ENCODE measurements around the gene DCC.

Gene DCC

DNA sequence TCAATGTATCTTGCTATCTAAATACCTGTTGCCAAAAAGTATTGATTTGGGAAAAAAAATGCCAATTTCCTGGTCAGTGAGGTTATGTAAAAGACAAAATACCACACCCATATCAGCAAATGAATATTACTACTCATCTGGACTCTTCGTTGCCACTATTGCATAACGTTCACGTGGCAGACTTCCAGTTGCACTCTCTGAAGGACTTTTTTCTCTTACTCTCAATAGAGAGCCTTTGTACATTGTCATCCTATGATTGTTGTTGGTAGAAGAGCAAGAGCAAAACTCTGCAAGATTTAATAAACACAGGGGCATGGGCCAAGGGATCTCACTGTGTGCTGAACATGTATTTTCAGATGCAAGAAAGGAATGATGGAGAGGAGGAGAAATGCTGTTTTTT lies 1194.7 kb downstream of the DCC start:
- H3K4me3 Mint-ChIP-seq: no peak overlapping the region
- no peaks in the 10 kb centered on the region for H3K36me3 Mint-ChIP-seq (ENCODE audit: low read depth)
- H3K27me3 Mint-ChIP-seq (ENCODE audit: low read depth): no peaks in the 10 kb centered on the region
- H3K4me1 Mint-ChIP-seq: no peaks in the 10 kb centered on the region
- TF ChIP-seq, protein P1, sequence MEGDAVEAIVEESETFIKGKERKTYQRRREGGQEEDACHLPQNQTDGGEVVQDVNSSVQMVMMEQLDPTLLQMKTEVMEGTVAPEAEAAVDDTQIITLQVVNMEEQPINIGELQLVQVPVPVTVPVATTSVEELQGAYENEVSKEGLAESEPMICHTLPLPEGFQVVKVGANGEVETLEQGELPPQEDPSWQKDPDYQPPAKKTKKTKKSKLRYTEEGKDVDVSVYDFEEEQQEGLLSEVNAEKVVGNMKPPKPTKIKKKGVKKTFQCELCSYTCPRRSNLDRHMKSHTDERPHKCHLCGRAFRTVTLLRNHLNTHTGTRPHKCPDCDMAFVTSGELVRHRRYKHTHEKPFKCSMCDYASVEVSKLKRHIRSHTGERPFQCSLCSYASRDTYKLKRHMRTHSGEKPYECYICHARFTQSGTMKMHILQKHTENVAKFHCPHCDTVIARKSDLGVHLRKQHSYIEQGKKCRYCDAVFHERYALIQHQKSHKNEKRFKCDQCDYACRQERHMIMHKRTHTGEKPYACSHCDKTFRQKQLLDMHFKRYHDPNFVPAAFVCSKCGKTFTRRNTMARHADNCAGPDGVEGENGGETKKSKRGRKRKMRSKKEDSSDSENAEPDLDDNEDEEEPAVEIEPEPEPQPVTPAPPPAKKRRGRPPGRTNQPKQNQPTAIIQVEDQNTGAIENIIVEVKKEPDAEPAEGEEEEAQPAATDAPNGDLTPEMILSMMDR (IDR thresholded peaks at IDR 0.05; ENCODE audit: unreplicated experiment in 3 of 3): no peak
- H3K27ac Mint-ChIP-seq: no peak overlapping the region
- H3K9me3 Mint-ChIP-seq: no peaks in the 10 kb centered on the region

DNA sequence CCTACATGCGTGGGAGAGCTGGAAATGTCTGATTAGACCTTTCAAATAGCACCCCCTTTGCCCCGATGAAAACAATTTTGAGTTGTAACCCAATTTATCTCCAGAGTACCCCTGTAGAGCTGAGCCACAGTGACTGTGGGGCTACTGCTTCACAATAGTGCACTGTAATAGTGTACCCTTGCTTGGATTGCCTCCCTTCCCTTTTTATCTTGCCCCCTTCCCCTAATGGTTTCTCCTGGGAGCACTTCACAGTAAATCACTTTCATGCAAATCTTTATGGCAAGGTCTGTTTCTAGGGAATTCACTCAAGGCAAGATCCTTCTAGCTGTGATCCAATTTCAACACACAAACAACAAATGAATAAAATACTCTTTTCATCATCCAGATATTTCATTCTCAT lies 1196.9 kb downstream of the DCC start:
- H3K27me3 Mint-ChIP-seq (ENCODE audit: low read depth): no peaks in the 10 kb centered on the region

DNA sequence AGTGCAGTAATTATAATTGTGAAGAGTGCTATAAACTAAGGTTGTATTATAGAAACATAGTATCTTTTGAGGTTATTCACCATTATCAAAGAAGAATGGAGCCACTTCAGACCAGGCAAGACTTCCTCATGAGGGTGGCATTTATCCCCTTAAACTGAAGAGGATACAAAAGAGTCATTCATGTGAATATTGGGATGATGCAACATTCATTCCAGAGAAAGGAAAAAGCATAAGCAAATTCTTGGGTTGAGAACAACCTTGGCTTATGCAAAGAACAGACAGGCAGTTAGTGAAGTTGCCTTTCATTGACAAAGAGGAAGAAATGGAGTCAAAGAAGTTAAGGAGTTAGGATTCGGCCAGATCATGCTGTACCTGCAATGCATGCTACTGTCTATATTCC lies 1201.9 kb downstream of the DCC start:
- no peaks in the 10 kb centered on the region for H3K27me3 Mint-ChIP-seq (ENCODE audit: low read depth)
- H3K4me3 Mint-ChIP-seq: no peak overlapping the region
- no peak overlapping the region for H3K27ac Mint-ChIP-seq
- no peaks in the 10 kb centered on the region for H3K36me3 Mint-ChIP-seq (ENCODE audit: low read depth)
- H3K4me1 Mint-ChIP-seq: no peaks in the 10 kb centered on the region
- no peaks in the 10 kb centered on the region for H3K9me3 Mint-ChIP-seq
- TF ChIP-seq, protein P1 (IDR thresholded peaks at IDR 0.05; ENCODE audit: unreplicated experiment in 3 of 3): no peak

More for the DNA sequence above, 1196.9 kb downstream of the DCC start:
- Mint-ChIP-seq H3K4me3 (no peak overlapping the region), H3K4me1 (no peaks in the 10 kb centered on the region), H3K36me3 (ENCODE audit: low read depth) (no peaks in the 10 kb centered on the region), H3K27ac (no peak overlapping the region), H3K9me3 (no peaks in the 10 kb centered on the region)
- TF ChIP-seq, protein P1 (IDR thresholded peaks at IDR 0.05; ENCODE audit: unreplicated experiment in 3 of 3): no peak

DNA sequence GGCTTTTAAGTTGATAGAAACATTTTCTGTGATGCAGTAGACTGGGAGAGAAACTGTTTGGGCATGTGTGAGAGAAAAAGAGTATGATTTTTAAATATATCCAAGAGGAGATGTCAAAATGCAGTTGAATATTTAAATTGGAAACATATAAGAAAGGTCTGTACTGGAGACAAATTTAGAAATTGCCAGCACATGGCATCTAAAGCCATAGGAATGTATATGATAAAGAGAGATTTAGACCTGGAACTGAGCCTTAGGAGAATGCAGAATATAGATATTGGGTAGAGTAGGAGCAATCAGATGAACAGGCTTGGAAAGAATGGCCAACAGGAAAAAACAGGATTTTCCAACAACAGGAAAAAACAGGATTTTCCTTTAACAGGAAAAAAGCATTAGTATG lies 1203.7 kb downstream of the DCC start:
- TF ChIP-seq, protein P1 (IDR thresholded peaks at IDR 0.05; ENCODE audit: unreplicated experiment in 3 of 3): no peak
- Mint-ChIP-seq H3K27me3 (ENCODE audit: low read depth) (no peaks in the 10 kb centered on the region), H3K4me3 (no peak overlapping the region), H3K9me3 (no peaks in the 10 kb centered on the region), H3K4me1 (no peaks in the 10 kb centered on the region), H3K27ac (no peak overlapping the region), H3K36me3 (ENCODE audit: low read depth) (no peaks in the 10 kb centered on the region)

DNA sequence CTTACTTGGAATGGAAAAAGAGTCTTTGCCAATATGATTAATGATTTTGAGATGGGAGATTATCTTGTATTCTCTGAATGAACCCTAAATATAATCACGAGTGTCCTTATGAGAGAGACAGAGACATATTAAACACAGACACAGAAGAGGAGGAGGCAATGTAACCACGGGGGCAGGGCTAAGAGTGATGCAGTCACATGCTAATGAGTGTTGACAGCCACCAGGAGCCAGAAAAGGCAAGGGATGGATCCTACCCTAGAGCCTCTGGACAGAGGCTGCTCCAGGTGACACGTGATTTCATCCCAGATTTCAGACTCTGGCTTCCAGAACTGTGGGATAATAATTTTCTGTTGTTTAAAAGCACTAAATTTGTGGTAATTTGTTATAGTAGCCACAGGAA lies 1204.9 kb downstream of the DCC start:
- no peaks in the 10 kb centered on the region for H3K9me3 Mint-ChIP-seq
- H3K4me1 Mint-ChIP-seq: no peaks in the 10 kb centered on the region
- H3K27ac Mint-ChIP-seq: no peak overlapping the region

DNA sequence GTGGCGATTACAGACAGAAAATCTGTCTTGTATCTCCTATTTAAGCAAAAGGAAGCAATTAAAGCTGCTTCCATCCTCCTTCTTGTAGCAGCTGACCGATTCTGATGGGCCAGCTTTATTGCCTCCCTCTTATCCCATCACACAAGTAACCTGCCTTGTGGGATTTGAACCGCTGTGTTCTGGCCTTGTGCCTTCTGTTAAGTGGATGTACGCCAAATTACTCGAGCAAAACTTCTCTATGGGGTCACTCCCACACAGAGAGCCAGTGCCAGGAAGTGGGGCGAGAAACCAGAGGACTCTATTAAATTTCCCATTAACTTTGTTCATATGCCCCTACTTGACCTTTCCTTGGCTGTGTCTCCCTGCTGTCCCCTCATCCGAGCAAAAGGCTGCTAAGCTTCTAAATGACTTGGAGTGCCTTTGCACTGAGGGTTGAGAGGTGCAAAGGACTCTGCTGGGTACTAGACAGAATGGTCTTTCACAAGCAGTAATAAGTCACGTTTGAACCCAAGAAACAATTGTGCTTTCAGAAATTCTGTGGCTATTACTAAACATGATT lies 1212.0 kb downstream of the DCC start:
- peaks cover 5% of the 10 kb centered on the region for H3K36me3 Mint-ChIP-seq (ENCODE audit: low read depth)
- no peaks in the 10 kb centered on the region for H3K27me3 Mint-ChIP-seq (ENCODE audit: low read depth)
- peaks cover 8% of the 10 kb centered on the region for H3K4me1 Mint-ChIP-seq
- H3K4me3 Mint-ChIP-seq: no peak overlapping the region
- peak overlapping the region in 2 of 3 experiments; percentile 4 to 28 for H3K27ac Mint-ChIP-seq
- TF ChIP-seq, protein P1 (IDR thresholded peaks at IDR 0.05; ENCODE audit: unreplicated experiment in 3 of 3): no peak
- peaks cover 4% of the 10 kb centered on the region for H3K9me3 Mint-ChIP-seq

More for the DNA sequence above, 1204.9 kb downstream of the DCC start:
- TF ChIP-seq, protein P1 (IDR thresholded peaks at IDR 0.05; ENCODE audit: unreplicated experiment in 3 of 3): no peak
- Mint-ChIP-seq H3K36me3 (ENCODE audit: low read depth) (no peaks in the 10 kb centered on the region), H3K4me3 (no peak overlapping the region), H3K27me3 (ENCODE audit: low read depth) (no peaks in the 10 kb centered on the region)

All from nephron (organoid).